GM19395 (cell line): ENCODE results near the gene EDN2.

Experiments
- ATAC-seq: cut with Tn5 transposase; IDR thresholded peaks from one replicate; pipeline ENCODE4 v1.9.1; 2021; ENCODE audit warnings: mild to moderate bottlenecking, moderate library complexity; ENCODE audit not compliant: unreplicated experiment

EDN2 gene

DNA sequence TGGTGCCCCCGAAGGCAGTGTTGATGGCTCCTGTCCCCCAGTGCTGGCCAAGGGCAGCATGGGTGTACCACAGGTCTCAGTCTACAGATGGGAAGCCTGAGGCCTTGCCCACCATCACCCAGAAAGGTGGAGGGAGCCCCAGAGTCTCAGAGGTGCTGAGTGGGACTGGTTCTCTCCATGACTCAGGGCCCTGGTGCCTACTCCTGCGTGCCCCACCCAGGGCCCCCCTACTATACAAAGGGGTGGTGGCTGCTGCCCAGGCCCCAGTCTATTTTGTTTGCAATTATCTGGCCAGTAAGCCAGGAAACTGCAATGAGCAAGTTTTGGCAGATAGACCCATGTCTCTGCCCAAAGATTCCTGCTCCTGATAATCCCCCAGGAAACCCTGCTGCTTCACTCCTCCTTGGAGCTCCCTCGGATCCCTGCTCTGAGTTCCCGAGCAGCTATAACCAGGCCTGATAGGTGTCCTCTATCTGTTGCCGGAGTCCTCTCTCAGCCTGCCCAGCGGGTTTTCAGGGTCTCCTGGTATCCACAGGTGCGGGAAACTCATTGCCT is 41.7 kb downstream of the EDN2 start:
- ATAC-seq = no peak

- ATAC-seq = no peak
These were observed 44.0 kb downstream of the EDN2 start for GRCh38 chr1:41440321-41441085.

- ATAC-seq = no peak
These were observed 45.2 kb downstream of the EDN2 start for GRCh38 chr1:41439234-41439633.

- no peak for ATAC-seq
These were observed 45.8 kb downstream of the EDN2 start for GRCh38 chr1:41438711-41439110.

GRCh38 chr1:41437011-41437355 is 47.5 kb downstream of the EDN2 start:
- no peak for ATAC-seq

GRCh38 chr1:41436281-41437010 is 48.0 kb downstream of the EDN2 start:
- no peak for ATAC-seq

GRCh38 chr1:41435570-41436178 is 48.8 kb downstream of the EDN2 start:
- ATAC-seq = no peak

GRCh38 chr1:41434748-41435449 is 49.6 kb downstream of the EDN2 start:
- no peak for ATAC-seq

DNA sequence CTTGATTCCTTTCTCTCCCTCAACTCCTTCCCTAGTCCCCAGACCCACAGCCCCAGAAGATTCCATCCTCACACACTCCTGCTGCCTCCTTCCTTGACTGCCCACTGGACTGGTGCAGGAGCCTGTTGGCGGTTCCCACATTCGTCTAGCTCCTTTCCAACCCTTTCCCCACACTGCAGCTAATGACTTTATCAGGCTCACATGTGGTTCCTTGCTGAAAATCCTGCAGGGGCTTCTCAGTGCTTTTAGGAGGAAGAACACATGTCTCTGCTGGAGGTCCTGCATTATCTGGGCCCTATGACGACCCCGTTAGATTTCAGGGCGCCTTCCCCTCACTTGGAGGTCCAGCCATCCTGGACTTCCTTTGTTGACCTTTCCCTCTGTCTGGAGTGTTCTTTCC is 50.2 kb downstream of the EDN2 start:
- no peak for ATAC-seq

GRCh38 chr1:41433501-41433900 is 51.0 kb downstream of the EDN2 start:
- no peak for ATAC-seq

GRCh38 chr1:41432481-41433280 is 51.8 kb downstream of the EDN2 start:
- no peak for ATAC-seq

DNA sequence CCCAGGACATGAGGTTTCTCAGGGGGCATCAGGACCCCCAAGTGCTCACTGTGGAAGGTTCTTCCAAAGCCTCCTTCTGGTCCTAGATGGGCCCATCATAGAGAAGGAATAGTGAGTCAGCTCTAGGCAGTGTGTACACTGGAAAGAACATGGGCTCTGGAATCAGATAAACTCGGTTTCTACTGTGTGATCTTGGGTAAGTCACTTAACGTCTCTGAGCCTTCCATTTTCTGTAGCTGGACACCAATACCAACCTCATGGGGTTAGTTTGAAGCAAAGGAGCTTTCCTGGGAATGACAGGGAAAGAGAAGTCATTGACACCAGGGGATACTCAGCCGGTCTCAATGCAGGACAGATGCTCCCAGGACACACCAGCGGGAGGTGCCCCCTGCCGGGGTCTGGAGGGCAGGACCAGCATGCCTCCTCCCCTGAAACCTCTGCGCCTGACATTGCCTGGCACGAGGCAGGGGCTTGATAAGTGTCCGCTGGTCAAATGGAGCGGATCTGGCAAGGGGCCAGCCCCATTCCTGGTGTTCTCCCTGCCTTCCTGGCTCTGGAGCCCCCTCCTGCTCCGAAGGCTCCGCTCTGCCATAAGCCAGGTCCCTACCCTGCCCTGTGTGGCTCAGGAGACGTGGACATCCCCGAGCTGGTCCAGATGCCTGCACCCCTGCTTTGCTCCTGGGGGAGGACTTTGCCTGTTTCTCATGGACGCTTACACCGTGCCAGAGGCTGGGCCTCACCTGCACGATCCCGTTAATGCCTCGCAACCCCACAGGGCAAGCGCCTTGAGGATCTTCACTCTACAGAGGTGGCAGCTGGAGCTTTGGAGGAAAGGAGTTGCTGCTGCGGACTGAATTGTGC is 52.8 kb downstream of the EDN2 start:
- ATAC-seq = no peak

- no peak for ATAC-seq
These were observed 53.9 kb downstream of the EDN2 start for GRCh38 chr1:41430582-41430981.

DNA sequence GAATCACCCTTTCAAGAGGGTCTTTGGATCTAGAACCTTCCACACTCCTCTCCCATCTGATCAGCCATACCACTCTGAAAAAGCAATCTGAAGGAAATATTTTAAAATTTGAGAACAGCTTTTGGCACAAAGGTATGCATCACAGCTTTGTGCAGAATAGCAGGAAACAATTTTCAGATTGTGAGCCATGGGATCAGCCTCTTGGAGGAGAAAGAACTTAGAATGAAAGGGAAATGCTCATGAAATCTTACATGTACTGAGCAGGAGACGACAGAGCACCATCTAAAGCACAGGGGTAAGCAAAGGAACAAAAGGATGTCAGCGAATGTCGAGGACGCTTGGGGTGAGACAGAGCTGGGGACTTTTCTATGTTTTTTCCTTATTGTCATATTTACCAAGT is 54.4 kb downstream of the EDN2 start:
- ATAC-seq = no peak

- no peak for ATAC-seq
These were observed 54.8 kb downstream of the EDN2 start for GRCh38 chr1:41429641-41430035.
